NOMO-1 (cell line): Measurements from ENCODE around the gene SMG5.

ENCODE experiments used
- DNase-seq, 2 experiments: peaks; one replicate each; lab custom pipeline; 2025; ENCODE audit not compliant: unreplicated experiment in 2 of 2; lab: John Stamatoyannopoulos, UW

The SMG5 gene

GRCh38 chr1:156283521-156283920 lies 896 bp upstream of the SMG5 start:
- DNase-seq = no peak

GRCh38 chr1:156281693-156282478 lies 739 bp downstream of the SMG5 start:
- DNase-seq = no peak

GRCh38 chr1:156281281-156281680 lies 1.3 kb downstream of the SMG5 start:
- peak; percentile 26 to 28 for DNase-seq

- no peak for DNase-seq
Observed at GRCh38 chr1:156279837-156280236, 2.8 kb downstream of the SMG5 start.

- DNase-seq = peak; percentile 34 to 41
Observed at GRCh38 chr1:156276966-156277381, 5.7 kb downstream of the SMG5 start.

GRCh38 chr1:156276532-156276931 lies 6.1 kb downstream of the SMG5 start:
- peak; percentile 51 to 72 for DNase-seq

- DNase-seq = no peak
Observed at GRCh38 chr1:156270314-156270713, 12.3 kb downstream of the SMG5 start.

- DNase-seq = no peak
Observed at GRCh38 chr1:156268336-156268735, 14.3 kb downstream of the SMG5 start.

GRCh38 chr1:156266051-156266450 lies 16.6 kb downstream of the SMG5 start:
- DNase-seq = no peak

GRCh38 chr1:156263288-156263655 lies 19.4 kb downstream of the SMG5 start:
- DNase-seq = no peak

- no peak for DNase-seq
Observed at GRCh38 chr1:156262461-156263287, 20.0 kb downstream of the SMG5 start.

- no peak for DNase-seq
Observed at GRCh38 chr1:156260896-156261295, 21.7 kb downstream of the SMG5 start.

GRCh38 chr1:156259805-156260204 lies 22.8 kb downstream of the SMG5 start:
- DNase-seq = no peak

- no peak for DNase-seq
Observed at GRCh38 chr1:156258859-156259258, 23.8 kb downstream of the SMG5 start.

GRCh38 chr1:156257711-156258110 lies 24.9 kb downstream of the SMG5 start:
- DNase-seq = no peak

GRCh38 chr1:156253634-156254033 lies 29.0 kb downstream of the SMG5 start:
- DNase-seq = no peak

- DNase-seq = no peak
Observed at GRCh38 chr1:156251527-156251926, 31.1 kb downstream of the SMG5 start.

- DNase-seq = no peak
Observed at GRCh38 chr1:156249593-156249992, 33.0 kb downstream of the SMG5 start.

- DNase-seq = no peak
Observed at GRCh38 chr1:156248323-156248683, 34.3 kb downstream of the SMG5 start.

- no peak for DNase-seq
Observed at GRCh38 chr1:156247460-156248322, 34.9 kb downstream of the SMG5 start, which contains the start of gene PAQR6. TSS of gene PAQR6 (minus strand) at chr1:156248056. CDS start at chr1:156246731, 1,325 bp downstream.
